NCI-H1694 treated with DMSO at 0.1 percent for 48 hours (cell line): ENCODE measurements around the gene GPR37L1.
"Not testable (repeated sequence)": the region's sequence is repeated elsewhere in the genome, so short reads cannot be mapped to it uniquely, and the experiment has no call there.

ENCODE experiments used
- DNase-seq: peaks from one replicate; lab custom pipeline; 2025; lab: John Stamatoyannopoulos, UW

Gene GPR37L1

DNA sequence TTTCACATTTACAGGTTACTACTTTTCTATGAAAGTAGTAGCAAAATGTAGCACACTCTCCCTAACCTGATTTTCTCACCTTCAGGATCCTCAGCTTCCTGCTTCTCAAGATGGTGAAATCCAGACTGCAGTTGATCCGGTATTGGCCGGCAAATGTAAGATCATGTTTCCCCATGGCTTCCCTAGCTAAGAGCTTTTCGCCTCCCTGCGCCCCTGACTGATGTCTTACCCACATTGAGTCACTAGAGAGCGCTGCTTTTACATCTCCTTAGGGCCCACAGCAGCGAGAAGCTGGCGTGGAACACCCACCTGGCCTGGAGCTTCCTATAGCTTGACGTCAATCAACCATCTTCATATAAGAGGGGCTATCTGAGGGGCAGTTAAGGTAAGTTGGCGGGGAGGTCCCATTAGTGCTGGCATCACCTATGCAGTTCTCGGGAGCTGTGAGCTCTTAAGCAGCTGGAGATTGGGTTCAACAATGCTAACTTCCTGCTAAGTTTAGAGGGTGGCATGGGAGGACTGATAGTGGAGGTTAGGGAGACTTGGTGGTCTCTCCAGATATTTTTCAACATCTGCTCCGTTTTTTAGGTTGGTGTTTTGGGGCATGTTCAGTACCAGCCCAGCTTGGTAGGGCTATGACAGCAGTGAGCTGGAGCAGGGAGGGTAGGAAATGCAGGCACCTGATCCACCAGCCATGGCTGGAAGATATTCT, 32.2 kb downstream of the GPR37L1 start:
- peak; percentile 87 for DNase-seq

DNA sequence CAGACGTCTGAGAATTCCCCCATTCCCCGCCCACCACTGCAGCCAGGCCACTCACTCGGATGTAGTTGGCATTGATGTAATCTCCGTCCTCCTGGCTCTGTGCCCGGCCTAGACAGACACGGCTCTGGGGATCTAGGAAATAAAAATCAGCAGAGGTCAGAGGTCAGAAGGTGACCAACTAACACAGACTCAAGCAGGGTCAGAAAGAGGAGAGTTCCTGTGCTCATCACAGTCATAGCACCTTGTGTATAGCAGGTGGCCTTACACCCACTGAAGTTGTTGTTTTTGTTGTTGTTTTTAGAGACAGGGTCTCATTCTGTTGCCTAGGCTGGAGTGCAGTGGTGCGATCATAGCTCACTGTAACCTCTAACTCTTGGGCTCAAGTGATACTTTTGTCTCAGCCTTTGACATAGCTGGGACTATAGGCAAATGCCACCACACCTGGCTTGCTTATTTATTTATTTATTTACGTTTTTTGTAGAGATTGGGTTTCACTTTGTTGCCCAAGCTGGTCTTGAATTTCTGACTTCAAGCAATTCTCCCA, 32.8 kb downstream of the GPR37L1 start:
- DNase-seq, result no peak

DNA sequence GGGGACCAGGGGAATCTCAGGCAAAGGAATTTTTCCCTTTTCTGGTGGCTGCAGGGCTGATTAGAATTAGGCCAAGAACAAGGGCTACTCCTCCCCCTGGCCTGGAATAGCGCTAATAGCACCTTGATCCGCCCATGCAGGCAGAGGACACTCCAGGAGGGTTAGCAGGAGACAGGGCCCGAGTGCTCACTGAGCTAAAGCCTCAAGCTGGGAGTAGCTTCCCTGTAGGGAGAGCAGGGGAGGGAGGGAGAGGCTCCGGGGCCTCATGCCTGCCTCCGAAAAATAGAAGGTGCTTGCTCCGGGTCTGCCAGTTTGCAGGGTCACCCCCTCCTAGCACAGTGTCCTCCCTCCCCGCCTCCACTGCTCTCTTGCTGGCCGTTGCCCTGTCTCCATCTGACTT, 33.9 kb downstream of the GPR37L1 start:
- no peak for DNase-seq

DNA sequence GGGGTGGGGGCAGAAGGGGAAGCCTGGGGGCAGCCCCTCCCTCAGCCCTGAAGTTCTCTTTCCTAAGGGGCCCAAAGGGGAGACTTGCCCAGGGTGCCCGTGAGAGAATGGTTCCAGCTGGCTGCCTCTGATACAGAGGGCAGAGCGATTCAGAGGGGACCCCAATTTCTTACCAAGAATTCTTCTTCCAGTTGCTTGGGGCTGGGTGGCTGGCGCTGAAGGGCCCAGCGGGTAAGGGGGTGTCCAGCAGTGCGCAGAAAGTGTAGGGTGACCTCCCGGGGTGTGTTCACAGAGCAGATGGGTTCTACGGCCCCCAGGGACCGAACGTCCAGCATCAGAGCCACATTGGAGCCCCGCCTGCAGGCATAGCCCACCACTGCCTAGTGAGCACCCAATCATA, 35.2 kb downstream of the GPR37L1 start:
- DNase-seq, result no peak

DNA sequence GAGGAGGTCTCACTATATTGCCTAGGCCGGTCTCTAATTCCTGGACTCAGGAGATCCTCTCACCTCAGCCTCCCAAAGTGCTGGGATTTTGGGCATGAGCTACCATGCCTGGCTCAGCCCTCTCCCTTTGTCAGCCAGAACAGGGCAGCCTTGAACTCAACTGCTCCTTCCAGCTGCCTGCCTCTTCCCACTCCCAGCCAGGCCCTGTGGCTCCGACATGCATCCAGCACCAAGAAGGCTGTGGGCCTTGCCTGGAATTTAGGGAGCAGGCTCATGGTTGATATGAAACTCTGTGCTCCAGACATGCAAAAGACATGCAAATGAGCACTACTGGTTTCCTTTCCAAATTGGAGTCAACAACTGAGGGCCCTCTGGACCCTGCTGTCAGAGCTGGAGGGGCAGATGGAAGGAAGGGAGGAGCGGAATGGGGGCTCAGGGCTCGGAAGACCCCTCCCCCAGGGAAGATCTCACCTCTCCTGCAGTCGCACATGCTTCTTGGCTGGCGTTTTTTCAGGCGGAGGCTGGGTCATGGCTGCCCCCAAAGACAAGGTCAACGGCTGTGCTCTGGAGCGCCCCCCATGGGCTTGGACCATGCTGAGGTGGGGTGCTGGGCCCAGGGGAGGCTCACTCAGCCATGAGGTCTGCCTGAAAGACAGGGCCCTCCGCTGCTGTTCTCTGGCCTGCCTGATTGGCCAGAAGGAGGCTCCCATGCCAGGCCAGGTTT, 36.3 kb downstream of the GPR37L1 start:
- no peak for DNase-seq

DNA sequence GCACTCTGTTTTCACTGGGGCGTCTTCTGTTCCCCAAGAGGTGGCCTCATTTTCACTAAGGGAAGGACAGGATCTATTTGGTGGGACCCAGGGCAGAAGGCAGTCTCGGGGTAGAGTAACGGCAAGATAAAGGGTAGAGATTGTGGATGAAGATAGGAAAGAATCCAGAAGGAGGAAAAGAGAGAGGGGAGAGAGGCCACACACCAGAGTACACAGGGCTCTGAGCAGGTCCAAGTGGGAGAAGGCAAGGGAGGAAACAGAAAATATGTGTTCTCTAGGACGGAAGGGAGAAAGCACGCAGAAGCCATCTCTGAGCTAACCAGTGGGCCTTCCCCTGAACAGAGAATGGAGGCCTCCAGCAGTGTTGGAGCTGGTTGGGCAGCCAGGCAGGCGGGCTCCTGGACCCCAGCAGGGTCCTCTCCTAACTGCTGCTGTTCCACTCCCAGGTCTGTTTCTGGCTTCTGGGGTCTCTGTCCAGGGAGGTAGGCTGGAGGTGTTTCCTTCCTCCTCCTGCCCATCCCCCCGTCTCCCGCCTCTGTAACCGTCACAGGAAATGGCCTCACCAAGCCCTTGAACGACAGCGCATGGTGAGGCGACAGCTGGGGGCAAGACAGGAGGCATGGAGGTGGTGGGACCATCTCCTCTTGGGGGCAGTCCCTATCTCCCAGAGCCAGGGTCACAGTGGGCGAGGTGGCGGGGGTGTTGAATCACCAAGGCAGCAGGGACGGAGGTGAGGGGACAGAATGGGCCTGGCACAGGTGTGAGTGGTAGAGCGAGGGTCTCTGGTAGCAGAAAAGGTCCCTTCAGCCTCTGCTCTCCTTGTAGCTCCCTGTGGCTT, 37.0 kb downstream of the GPR37L1 start:
- no peak for DNase-seq

DNA sequence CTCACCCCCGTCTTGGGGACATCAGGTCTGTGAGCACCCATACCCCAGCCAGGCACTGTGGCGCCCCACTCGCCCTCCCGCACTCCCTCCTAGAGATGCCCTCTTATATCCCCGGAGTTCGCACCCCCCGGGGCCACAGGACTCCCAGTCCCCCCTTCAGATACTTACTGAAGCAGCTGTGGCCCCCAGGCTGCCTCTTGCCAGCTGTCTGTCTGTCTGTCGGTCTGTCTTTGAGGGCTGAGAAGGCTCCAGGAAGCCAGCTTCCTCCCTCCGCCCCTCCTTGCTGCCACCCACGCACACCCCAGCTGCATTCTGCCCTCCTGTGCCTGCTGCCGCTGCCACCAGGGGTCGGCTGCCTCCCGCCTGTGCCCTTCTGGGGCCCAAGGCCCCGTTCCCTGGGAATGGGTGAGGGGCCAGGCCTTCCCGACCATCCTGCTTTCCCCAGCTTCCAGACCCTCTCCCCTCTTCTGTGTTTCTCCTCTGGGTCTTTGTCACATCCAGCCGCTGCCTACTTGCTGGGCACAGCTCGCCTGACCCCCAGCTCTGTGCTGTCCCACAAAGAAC, 37.7 kb downstream of the GPR37L1 start, which contains the start of gene PTPN7:
Gene PTPN7, minus strand, starts transcription at position 226 of the 564 bp plus-strand sequence. CDS start 1,200 bp downstream, outside the sequence.
- no peak for DNase-seq

DNA sequence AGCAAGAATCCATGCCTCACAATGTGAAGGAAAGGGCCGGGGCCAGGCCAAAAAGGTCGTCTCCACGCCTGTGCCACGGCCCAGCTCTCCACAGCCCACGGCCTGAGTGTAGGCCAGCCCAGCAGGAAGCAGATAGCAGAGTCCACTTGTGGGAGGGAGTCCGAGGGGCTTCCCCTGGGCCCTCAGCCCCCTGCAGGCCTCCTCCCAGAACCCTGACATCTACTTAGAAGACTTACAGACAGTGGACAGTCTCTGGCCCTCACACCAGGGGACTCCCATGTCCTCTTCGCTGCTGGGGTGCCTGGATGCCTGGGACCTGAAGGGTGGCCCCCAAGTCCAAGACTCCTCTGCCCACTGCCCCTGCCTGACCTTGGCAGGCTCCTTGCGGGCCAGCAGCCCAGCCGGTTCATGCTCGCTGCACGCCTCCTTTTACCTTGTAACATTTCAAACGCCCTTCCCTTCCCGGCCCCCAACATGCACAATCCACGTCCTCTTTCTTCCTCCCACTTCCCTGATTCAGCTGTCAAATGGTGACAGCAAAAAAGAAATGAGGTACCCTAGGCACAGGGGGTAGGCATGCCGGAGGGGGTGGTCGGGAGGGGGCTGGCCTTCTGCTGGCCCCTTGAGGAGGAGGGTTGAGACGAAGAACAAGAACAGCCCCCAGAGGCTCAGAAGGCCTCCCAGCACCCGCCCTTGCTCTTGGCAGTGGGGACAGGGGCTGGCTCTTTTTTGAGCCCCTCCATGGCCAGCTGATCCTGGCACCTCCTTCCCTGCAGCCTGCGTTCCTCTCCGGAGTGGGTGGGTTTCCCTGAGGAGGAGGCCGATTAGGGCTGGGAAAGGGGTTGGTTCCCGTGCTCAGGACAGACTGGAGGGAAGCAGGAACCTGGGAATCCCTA, 38.7 kb downstream of the GPR37L1 start:
- no peak for DNase-seq

DNA sequence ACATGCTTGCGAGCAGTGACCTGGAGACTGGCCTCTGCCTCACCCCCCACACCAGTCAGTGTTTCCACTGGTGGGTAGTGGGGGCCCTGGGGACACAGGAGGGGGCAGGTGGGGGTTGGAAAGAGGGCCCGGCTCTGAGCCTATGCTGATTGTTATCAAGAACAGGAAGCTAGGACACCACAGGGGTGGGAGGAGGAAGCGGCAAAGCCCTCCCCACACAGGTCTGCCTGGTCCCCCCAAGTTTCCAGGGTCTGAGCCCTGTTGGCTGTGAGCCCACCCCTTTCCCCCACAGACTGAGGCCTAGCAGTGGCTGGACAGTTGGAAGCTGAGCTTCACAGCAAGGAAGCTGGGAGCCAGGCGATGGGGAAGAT, 39.3 kb downstream of the GPR37L1 start:
- DNase-seq, result no peak

DNA sequence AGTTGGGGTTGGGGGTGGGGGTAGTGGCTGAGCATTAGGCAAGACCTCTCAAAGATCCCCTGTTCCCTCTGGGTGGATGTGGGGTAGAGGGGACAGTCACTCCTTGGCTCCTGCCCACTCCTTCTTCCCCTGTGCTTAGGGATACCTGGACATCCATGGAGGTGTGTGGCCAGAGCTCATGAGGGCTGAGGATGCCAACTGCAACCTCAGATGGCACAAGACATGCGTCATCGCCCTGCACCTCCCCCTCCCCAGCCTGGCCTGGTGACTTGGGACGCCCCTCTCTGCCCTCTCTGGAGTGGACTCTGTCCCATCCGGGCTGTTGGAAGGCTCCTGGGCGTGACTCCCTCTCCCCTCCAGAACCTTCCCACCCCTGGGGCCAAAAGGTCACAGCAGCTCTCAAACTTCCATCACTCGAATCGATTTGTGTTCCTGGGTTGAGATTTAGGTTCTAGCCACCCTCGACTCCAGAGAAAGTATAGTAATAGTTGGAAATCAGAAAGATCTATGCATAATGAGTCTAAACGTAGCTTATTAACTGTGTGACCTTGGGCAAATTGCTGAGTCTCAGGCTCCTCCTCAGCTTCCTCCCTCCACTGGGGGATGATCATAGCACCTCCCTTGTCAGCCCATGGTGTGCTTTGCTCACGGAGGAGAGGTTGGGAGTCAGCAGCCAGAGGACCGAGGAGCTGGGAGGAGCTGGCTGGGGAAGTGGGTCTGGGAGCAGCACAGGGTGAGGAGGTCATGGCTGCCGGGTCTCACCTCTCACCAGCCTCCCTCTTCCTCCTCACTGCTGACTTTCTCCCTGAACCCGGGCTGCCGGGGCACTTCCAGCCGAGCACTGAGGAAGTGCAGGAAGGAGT, 39.9 kb downstream of the GPR37L1 start:
- DNase-seq, result no peak

DNA sequence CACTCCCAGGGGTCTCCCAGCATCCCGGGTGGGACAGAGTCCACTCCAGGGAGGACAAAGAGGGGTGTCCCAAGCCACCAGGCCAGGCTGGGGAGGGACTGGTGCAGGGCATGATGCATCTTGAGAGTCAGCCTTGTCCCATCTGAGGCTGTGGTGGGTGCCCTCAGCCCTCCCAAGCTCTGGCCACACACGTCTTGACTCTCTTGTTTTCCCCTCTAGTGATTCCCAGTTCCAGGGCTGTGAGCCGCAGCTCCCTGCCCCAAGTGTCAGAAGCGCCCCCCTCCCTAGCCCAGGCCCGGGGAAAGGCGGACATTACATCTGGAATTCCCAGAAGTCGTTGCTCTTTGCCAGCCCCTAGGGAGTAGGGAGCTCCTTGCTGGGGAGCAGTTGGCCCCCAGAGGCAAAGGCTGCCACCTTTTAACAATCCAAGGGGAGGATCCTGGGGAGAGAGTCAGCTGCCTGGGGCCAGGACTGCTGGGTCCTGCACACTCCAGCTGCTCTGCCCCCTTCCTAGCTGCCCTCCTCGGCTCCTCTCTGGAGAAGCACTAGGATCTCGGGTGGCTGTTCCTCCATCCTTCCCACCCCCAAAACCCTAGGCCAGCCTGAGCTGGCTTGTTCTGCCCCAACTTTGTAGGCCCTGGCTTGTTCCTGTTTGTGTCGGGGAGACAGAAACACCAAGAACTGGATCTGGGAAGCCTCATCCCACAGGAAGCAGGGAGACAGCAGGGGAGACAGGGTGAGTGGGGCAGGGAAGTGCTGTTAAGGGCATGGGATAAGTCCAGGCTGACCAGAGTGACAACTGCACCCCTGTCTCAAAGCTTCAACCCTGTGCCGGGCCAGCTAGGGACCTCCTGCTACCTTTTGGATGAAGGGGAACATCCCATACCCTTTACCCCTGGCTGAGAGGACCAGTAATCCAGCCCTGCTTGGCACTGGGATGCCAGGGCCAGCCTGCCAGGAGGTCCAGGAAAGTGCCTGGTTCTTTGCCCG, 40.9 kb downstream of the GPR37L1 start:
- DNase-seq, result no peak

DNA sequence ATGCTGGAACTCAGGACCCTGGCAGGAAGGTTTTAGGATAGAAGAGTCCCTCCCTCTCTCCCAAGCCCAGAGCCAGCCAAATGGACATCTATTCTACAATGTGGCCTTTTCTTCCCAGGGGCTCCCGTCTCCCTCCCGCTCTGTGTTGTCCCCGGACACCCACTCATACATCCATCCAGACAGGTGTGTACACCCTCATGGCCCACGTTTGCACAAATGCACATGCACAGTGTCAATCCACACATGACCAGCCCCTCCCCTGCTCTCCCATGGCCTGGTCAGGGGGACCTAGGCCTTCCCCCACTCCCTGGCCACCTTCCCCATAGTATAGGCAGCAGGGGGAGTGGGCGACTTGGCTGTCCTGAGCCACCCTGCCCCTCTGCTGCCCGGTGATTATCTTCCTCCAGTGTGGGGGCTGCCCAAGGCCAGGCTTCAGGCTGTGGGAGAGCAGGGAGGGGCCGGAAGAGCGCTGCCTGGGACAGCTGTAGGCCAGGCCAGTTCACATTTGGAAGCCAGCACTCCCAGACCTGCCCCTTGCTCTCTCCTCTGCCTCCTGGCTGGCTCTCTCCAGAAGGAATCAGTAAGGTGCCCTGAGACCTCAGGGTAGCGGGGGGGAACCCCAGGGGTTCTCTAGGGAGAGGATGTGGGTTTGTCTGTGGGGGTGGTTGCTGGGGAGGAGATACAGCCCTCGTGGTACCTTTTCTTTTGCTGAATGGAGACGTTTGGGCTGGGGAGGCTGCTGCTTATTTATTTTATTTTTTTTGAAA, 41.7 kb downstream of the GPR37L1 start:
- DNase-seq, result no peak

DNA sequence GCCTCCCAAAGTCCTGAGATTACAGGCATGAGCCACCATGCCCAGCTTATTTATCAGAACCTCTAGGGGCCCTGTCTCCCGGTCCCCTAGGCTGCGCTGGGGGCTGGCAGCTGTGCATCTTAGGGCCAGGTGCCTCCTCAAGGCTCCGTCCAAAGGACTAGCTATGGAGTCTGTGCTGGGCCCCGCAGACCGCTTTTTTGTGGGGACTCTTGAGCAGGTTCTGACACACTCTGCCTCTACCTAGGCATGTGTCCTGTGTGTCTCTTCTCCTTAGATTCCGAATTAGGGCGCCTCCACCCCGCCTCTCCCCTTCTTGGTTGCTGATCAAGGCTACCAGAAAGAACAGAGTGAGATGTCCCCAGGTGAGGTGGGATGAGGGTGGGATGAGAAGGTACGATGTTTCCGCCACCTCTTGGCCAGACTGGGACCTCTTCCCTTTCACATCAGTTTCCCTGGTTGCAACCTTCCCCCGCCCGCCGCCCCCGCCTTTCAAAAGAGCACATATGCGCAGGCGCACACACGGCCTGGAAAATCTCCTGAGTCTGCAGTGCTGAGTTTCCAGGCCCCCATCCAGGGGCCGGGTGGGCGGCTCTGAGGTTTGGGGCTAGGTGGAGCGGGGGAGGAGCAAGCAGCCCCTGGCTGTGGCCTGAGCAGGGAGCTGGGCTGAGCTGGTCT, 42.7 kb downstream of the GPR37L1 start:
- DNase-seq, result no peak

DNA sequence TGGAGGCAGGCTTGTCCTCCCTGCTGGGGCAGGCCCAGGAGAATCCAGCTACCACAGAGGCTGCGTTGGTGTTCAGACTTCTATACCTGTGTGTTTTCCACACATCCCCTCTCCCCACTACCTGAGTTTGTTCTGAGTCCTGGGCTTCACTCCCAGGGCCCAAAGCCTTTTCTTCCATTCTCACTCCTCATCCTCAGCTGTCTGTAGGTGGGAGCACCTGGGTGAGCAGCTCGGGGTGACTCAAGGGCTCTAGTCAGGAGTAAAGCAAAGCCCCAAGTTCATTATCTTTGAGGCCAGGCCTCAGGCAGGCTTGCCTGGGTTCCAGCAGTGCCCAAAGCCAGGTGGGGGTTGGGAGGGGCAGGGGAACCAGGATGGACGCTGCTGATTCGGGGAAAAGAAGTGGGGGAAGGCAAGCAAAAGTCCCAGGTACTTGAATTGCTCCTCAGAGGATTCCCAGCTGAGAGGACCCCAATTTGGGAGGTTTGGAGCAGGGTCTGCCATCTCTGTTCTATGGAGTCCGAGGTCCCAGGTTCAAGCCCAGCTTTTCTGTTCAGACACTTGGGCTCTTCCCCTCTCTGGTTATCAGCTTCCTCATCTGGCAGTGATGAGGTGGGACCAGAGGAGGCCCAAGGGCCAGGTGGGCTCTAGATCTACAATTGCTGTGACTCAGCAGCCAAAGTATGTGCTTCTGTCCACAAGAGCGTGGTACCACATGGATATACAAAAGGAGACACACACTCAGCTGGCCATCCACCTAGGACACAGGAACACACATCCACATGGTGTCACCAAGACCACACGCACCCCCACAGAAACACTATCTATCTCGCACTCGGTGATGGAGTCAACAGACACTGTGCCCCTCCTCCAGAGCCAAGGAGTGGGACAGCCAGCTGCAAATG, 43.5 kb downstream of the GPR37L1 start:
- no peak for DNase-seq

DNA sequence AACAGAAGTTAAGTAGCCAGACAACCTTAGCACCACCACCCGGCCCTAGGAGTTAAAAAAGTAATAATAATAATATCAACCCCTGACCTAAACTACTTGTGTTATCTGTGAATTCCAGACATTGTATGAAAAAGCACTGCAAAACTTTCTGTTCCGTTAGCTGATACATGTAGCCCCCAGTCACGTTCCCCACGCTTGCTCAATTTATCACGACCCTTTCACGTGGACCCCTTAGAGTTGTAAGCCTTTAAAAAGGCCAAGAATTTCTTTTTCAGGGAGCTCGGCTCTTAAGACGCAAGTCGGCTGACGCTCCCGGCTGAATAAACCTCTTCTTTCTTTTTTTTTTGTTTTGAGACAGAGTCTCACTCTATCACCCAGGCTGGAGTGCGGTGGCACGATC, 44.3 kb downstream of the GPR37L1 start:
- DNase-seq, result not testable (repeated sequence)

DNA sequence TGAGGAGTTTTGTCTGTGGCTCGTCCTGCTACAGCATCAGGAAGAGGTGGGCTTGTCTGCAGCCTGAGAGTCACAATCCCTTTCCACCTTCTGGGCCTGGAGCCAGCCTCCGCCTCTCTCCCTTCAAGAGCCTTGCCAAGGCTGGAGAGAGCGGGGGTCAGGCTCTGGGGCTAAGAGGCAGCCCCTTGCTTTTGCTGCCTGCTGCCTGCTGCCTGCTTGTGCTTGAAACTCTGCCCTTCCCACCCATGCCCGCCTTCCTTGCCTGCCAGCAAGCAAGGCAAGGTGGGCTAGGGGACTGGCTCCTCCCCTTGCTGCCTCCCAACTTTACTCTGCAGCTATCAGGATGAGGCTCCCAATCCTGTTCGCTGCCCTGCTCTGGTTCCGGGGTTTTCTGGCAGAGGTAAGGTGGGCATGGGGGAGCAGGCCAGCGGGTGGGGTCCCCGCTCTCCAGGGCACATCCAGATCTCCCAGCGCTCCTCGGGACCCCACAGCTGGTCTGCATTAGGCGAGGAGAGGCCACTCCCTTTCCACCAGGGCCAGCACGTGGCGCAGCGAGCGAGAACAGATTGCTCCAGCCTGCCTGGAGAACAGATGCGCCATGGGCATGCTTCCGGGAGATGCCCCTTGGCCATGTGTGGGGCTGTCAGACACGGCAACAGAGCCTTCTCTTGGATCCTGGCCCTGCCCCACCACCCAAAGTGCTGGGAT, 45.1 kb downstream of the GPR37L1 start:
- peak; percentile 84 for DNase-seq
